Esophagus (tissue), 2 donors: ENCODE measurements around the gene CLTCL1. TPM values are rescaled to one million over a fixed set of nuclear protein-coding genes. Genes with fewer than 3 reads are reported as not detected.

Experiments
- H3K27ac ChIP-seq, 2 donors: one replicate each; pipeline ENCODE4 v1.5.1; 2013; ENCODE audit warnings: low read depth in 2 of 2, mild to moderate bottlenecking in 2 of 2, inconsistent platforms in 1 of 2, low read length in 1 of 2, moderate library complexity in 1 of 2
- H3K27me3 ChIP-seq, 2 donors: one replicate each; pipeline ENCODE4 v1.6.1; 2013; ENCODE audit warnings: low read length in 2 of 2, control low read depth in 1 of 2, mild to moderate bottlenecking in 1 of 2; ENCODE audit not compliant: insufficient read depth in 2 of 2, control insufficient read depth in 1 of 2
- H3K36me3 ChIP-seq, 2 donors: one replicate each; pipeline ENCODE4 v1.6.1; 2013; ENCODE audit warnings: low read length in 1 of 2; ENCODE audit not compliant: control insufficient read depth in 2 of 2, insufficient read depth in 2 of 2
- H3K4me1 ChIP-seq, 2 donors: one replicate each; pipeline ENCODE4 v1.6.1; 2013; ENCODE audit warnings: low read length in 1 of 2; ENCODE audit not compliant: control insufficient read depth in 2 of 2, insufficient read depth in 2 of 2
- H3K4me3 ChIP-seq, 2 donors: one replicate each; pipeline ENCODE4 v1.5.1; 2013; ENCODE audit warnings: low read length in 2 of 2, mild to moderate bottlenecking in 2 of 2, low read depth in 1 of 2, moderate library complexity in 1 of 2
- H3K9me3 ChIP-seq, 2 donors: one replicate each; pipeline ENCODE4 v1.6.1; 2013; ENCODE audit warnings: mild to moderate bottlenecking in 2 of 2, low read depth in 1 of 2, low read length in 1 of 2, moderate library complexity in 1 of 2; ENCODE audit not compliant: control insufficient read depth in 2 of 2, insufficient read depth in 1 of 2
- WGBS, 2 donors: extraction: QIAGEN DNeasy Blood & Tissue Kit; methylation state at CpG; one replicate each; pipeline ENCODE4 v1.1.7; 2013; 5-methylcytosine and 5-hydroxymethylcytosine counted together
- polyA plus RNA-seq, 2 donors: library from polyadenylated mRNA; stranded (reverse); fragments of 200-250 nt; gene quantifications; one replicate each; pipeline ENCODE4 v1.2.3, GENCODE V29; 2013
- donor health status: healthy with polysubstance abuse.
- donor health status: Bipolar disorder and iron deficiency.

Gene CLTCL1
- polyA plus RNA-seq, 2 donors = 2.8 to 4.0 TPM

- H3K9me3 ChIP-seq = no peaks in the 10 kb centered on the region
- no peak overlapping the region for H3K4me3 ChIP-seq
Measured at GRCh38 chr22:19214078-19214473, 77.4 kb downstream of the CLTCL1 start.

GRCh38 chr22:19213442-19214077, 78.0 kb downstream of the CLTCL1 start:
- H3K4me1 ChIP-seq = no peaks in the 10 kb centered on the region
- no peak overlapping the region for H3K4me3 ChIP-seq
- WGBS, 2 donors = 76 to 78% methylated on average over 9 of the region's 9 CpGs
- H3K9me3 ChIP-seq = no peaks in the 10 kb centered on the region
- no peak overlapping the region for H3K27ac ChIP-seq
- H3K27me3 ChIP-seq = no peaks in the 10 kb centered on the region
- H3K36me3 ChIP-seq = peaks cover 9 to 17% of the 10 kb centered on the region in 2 donors

More at GRCh38 chr22:19214078-19214473, 77.4 kb downstream of the CLTCL1 start:
- WGBS, 2 donors = 73 to 79% methylated on average over 4 of the region's 4 CpGs
- H3K4me1 ChIP-seq = no peaks in the 10 kb centered on the region
- H3K36me3 ChIP-seq = peaks cover 9 to 13% of the 10 kb centered on the region in 2 donors
- no peak overlapping the region for H3K27ac ChIP-seq
- H3K27me3 ChIP-seq = no peaks in the 10 kb centered on the region

- peaks cover 9 to 17% of the 10 kb centered on the region in 2 donors for H3K36me3 ChIP-seq
- no peak overlapping the region for H3K4me3 ChIP-seq
- H3K4me1 ChIP-seq = no peaks in the 10 kb centered on the region
- no peaks in the 10 kb centered on the region for H3K27me3 ChIP-seq
- no peak overlapping the region for H3K27ac ChIP-seq
- no peaks in the 10 kb centered on the region for H3K9me3 ChIP-seq
- WGBS, 2 donors = 77 to 88% methylated on average over 1 of the region's 1 CpG
Measured at GRCh38 chr22:19213001-19213400, 78.5 kb downstream of the CLTCL1 start.

- Histone ChIP-seq H3K36me3 (peaks cover 9 to 19% of the 10 kb centered on the region in 2 donors), H3K9me3 (no peaks in the 10 kb centered on the region), H3K4me1 (no peaks in the 10 kb centered on the region), H3K27me3 (no peaks in the 10 kb centered on the region), H3K27ac (no peak overlapping the region), H3K4me3 (no peak overlapping the region)
- WGBS, 2 donors = 94 to 97% methylated on average over 1 of the region's 1 CpG
Measured at GRCh38 chr22:19212302-19212870, 79.1 kb downstream of the CLTCL1 start.

GRCh38 chr22:19210188-19210587, 81.3 kb downstream of the CLTCL1 start:
- no peaks in the 10 kb centered on the region for H3K9me3 ChIP-seq
- WGBS, 2 donors = 94 to 95% methylated on average over 14 of the region's 14 CpGs
- H3K27me3 ChIP-seq = no peaks in the 10 kb centered on the region
- H3K4me1 ChIP-seq = no peaks in the 10 kb centered on the region
- H3K36me3 ChIP-seq = peaks cover under 1 to 14% of the 10 kb centered on the region in 2 donors
- no peak overlapping the region for H3K27ac ChIP-seq
- H3K4me3 ChIP-seq = no peak overlapping the region

- no peaks in the 10 kb centered on the region for H3K27me3 ChIP-seq
- no peak overlapping the region for H3K4me3 ChIP-seq
- H3K9me3 ChIP-seq = no peaks in the 10 kb centered on the region
- H3K4me1 ChIP-seq = no peaks in the 10 kb centered on the region
- H3K36me3 ChIP-seq = peaks cover 0 to 14% of the 10 kb centered on the region in 2 donors
- 80 to 81% methylated on average over 4 of the region's 4 CpGs for WGBS, 2 donors
- H3K27ac ChIP-seq = no peak overlapping the region
Measured at GRCh38 chr22:19208287-19208847, 83.2 kb downstream of the CLTCL1 start.

GRCh38 chr22:19207884-19208283, 83.6 kb downstream of the CLTCL1 start:
- Histone ChIP-seq H3K27me3 (no peaks in the 10 kb centered on the region), H3K9me3 (no peaks in the 10 kb centered on the region), H3K36me3 (peaks cover 0 to 14% of the 10 kb centered on the region in 2 donors), H3K4me1 (no peaks in the 10 kb centered on the region), H3K27ac (no peak overlapping the region), H3K4me3 (no peak overlapping the region)
- 84 to 87% methylated on average over 5 of the region's 5 CpGs for WGBS, 2 donors

GRCh38 chr22:19207401-19207808, 84.1 kb downstream of the CLTCL1 start:
- H3K4me1 ChIP-seq = no peaks in the 10 kb centered on the region
- WGBS, 2 donors = 82 to 88% methylated on average over 9 of the region's 9 CpGs
- no peak overlapping the region for H3K27ac ChIP-seq
- no peaks in the 10 kb centered on the region for H3K27me3 ChIP-seq
- H3K9me3 ChIP-seq = no peaks in the 10 kb centered on the region
- H3K4me3 ChIP-seq = no peak overlapping the region
- peaks cover 0 to 14% of the 10 kb centered on the region in 2 donors for H3K36me3 ChIP-seq

GRCh38 chr22:19206287-19206686, 85.2 kb downstream of the CLTCL1 start:
- no peak overlapping the region for H3K27ac ChIP-seq
- no peak overlapping the region for H3K4me3 ChIP-seq
- H3K9me3 ChIP-seq = no peaks in the 10 kb centered on the region
- WGBS, 2 donors = 90 to 93% methylated on average over 6 of the region's 6 CpGs
- peaks cover 0 to 16% of the 10 kb centered on the region in 2 donors for H3K36me3 ChIP-seq
- H3K4me1 ChIP-seq = no peaks in the 10 kb centered on the region
- H3K27me3 ChIP-seq = no peaks in the 10 kb centered on the region
